Activated naive CD4-positive, alpha-beta T cell treated with anti-CD3 and anti-CD28 coated beads for 36 hours (primary cell): ENCODE data around the gene FAM25C. TPM values are rescaled to one million over a fixed set of nuclear protein-coding genes. Genes with fewer than 3 reads are reported as not detected.
"Not testable (repeated sequence)": the region's sequence is repeated elsewhere in the genome, so short reads cannot be mapped to it uniquely, and the experiment has no call there.

Source experiments
- CTCF ChIA-PET: fragments of 350-600 bp; sonication (Branson Sonifier 250); formaldehyde crosslinking; loops from one replicate; lab custom pipeline; 2021; ENCODE audit warnings: antibody characterized with exemption; lab: Charles Lee
- DNase-seq: peaks from one replicate; pipeline ENCODE4 v3.0.0-alpha.2; 2020
- H3K27ac Mint-ChIP-seq: one replicate; pipeline ENCODE4 v1.8.0; 2021; ENCODE audit warnings: mild to moderate bottlenecking, mixed read lengths
- H3K27me3 Mint-ChIP-seq: one replicate; pipeline ENCODE4 v1.8.0; 2021; ENCODE audit warnings: low read depth, mixed read lengths
- H3K36me3 Mint-ChIP-seq: one replicate; pipeline ENCODE4 v1.8.0; 2021; ENCODE audit warnings: low read depth, mixed read lengths
- H3K4me1 Mint-ChIP-seq: one replicate; pipeline ENCODE4 v1.8.0; 2021; ENCODE audit warnings: low read depth, mixed read lengths
- H3K4me3 Mint-ChIP-seq: one replicate; pipeline ENCODE4 v1.8.0; 2021; ENCODE audit warnings: mild to moderate bottlenecking, moderate library complexity, mixed read lengths
- H3K9me3 Mint-ChIP-seq: one replicate; pipeline ENCODE4 v1.8.0; 2021; ENCODE audit warnings: mixed read lengths
- intact Hi-C: fragments of 100-400 bp; cut with micrococcal nuclease; formaldehyde crosslinking; loops from one replicate; pipeline ENCODE4 v1.15.1; 2023
- total RNA-seq, 2 experiments: library from RNA; stranded (reverse); gene quantifications; one replicate each; pipeline ENCODE4 v1.2.3, GENCODE V29; 2021

The FAM25C gene
- total RNA-seq, 2 experiments from 2014 or later = not detected

DNA sequence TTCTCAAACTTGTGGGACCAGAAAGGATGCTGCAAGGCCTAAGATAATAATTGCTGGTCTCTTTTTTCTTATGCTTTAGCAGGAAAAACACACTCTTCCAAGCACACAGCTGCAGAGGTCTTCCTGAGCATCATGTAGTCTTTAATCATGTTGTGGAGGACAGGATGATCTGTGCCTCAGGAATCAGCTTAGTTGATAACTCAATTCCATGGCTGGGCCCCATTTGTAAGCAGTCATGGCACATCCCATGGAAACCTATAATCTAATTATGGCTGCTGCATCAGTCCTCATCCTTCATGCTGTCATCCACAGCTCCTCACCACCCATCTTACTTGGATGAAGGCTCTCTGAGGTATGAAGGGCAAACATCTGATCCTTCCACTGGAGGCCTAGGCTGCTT lies 26.5 kb downstream of the FAM25C start:
- H3K4me1 Mint-ChIP-seq, DNase-seq, H3K9me3 Mint-ChIP-seq, CTCF ChIA-PET, H3K27me3 Mint-ChIP-seq, H3K4me3 Mint-ChIP-seq, H3K27ac Mint-ChIP-seq, H3K36me3 Mint-ChIP-seq, intact Hi-C loops: not testable (repeated sequence)

DNA sequence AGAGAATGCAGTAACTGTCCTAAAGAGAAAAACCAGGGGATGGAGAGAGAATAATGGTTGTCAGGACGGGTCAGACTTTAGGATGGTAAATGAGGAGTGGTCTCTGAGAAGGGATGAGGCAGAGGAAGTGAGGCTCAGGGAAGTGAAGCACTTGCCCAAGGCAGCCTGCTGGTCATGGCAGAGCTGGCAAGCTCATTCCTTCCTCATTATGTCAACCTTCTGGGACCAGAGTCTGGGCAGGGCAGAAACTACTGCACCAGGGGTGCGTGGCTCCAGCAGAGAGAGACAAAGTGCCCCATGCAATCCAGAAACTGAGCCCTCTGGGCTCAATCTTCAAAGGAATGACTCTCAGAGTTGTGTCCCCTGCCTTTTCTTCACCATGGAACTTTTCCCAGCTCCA lies 27.5 kb downstream of the FAM25C start:
- H3K27ac Mint-ChIP-seq, H3K4me3 Mint-ChIP-seq, intact Hi-C loops, H3K27me3 Mint-ChIP-seq, H3K36me3 Mint-ChIP-seq, DNase-seq, CTCF ChIA-PET, H3K4me1 Mint-ChIP-seq, H3K9me3 Mint-ChIP-seq: not testable (repeated sequence)

GRCh38 chr10:47971598-47971997 lies 28.0 kb downstream of the FAM25C start:
- CTCF ChIA-PET, H3K27ac Mint-ChIP-seq, DNase-seq, H3K9me3 Mint-ChIP-seq, H3K36me3 Mint-ChIP-seq, intact Hi-C loops, H3K4me1 Mint-ChIP-seq, H3K4me3 Mint-ChIP-seq, H3K27me3 Mint-ChIP-seq: not testable (repeated sequence)

DNA sequence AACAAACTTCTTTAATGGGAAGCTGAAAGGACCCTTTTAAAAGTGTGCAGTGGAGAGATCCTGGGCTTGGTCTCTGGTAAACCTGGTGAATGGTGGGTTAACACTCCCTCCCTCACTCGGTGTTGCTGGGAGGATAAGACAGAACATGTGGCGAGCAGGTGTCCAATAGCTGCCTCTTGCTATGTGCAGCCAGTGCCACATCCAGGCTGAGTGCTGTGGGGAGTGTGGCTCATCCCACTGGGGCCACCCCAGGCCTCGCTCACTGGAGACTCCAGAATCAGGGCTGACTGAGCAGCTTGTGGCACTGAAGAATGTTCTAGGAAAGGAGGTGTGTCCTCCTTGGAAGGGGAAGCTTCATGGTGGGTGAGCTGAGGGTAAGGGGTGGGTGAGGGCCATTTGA lies 29.5 kb downstream of the FAM25C start:
- DNase-seq, H3K4me1 Mint-ChIP-seq, H3K9me3 Mint-ChIP-seq, H3K36me3 Mint-ChIP-seq, intact Hi-C loops, H3K27me3 Mint-ChIP-seq, H3K4me3 Mint-ChIP-seq, CTCF ChIA-PET, H3K27ac Mint-ChIP-seq: not testable (repeated sequence)

DNA sequence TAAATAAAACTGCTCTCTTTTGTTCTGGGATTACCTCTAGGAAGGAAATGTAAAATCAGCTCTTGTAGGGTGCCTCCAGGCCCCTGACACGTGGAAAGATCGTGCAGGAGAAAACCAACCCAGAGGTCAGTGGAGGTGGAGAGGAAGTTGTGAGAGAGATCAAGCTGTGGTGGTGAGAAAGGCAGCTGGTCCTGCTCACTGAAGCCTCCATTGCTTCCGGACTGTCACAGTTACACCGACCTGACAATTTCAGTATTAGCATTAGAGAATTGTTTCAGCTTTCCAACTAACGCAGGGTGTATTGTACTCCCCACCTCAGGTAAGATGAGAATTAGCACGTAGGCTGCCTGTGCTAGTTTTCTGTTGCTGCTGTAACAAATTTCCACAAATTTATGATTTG lies 30.6 kb downstream of the FAM25C start:
- H3K4me3 Mint-ChIP-seq, H3K27ac Mint-ChIP-seq, H3K27me3 Mint-ChIP-seq, H3K4me1 Mint-ChIP-seq, DNase-seq, intact Hi-C loops, H3K9me3 Mint-ChIP-seq, CTCF ChIA-PET, H3K36me3 Mint-ChIP-seq: not testable (repeated sequence)

DNA sequence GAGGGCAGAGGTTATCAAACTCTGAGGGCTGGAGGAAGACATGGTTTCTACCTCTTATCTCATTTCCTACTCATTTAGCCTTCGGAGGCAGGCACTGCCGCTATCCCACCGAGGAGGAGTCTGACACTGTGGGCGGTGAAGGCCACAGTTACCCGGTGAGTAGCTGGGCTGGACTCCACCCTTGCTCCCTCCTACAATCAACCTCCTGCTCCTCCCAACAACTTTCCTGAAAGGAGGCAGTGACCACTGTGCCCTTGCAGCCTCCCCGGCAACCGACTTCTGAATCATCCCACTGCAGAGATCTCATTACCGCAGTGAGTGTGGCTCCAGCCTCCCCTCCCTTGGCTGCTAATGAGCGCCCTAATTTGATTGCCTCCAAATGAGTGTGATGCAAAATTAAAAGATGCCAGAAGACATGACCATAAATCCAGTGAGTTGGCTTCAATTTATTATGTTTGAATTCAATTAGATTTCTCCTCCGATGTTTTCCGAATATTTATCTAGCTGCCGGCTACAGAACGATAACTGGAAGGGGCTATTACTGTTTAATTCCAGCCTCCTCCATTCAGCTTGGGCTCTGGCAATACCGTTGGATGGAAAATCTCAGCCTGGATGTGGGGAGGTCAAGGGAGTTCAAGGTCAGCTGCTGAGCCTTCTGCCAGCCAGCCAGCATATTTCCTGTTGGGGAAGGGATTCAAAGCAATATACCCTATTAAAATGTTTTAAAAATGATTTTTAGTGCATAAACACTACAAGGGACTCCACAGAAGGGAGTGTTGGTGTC lies 35.1 kb downstream of the FAM25C start:
- DNase-seq, H3K27ac Mint-ChIP-seq, CTCF ChIA-PET, H3K4me3 Mint-ChIP-seq, H3K27me3 Mint-ChIP-seq, H3K9me3 Mint-ChIP-seq, H3K4me1 Mint-ChIP-seq, intact Hi-C loops, H3K36me3 Mint-ChIP-seq: not testable (repeated sequence)

DNA sequence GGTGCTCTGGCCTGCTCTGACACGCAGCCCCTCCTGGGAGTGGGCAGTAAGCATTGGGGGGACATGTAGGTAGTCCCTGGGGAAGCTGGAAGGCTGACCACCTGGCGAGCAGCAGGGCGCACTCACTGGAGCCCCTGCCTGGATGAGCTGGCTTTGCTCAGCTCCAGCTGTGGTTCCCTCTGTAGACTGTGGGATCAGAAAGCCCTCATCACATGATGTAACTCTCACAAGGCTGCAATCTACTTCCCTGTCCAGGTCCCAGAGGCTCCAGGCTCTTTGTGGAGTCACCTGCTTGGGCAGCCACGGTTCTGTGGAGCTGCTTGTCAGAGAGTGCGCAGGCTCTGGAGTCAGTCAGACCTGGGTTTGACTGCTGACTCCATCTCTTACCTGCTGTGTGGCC lies 36.8 kb downstream of the FAM25C start:
- intact Hi-C loops, H3K4me1 Mint-ChIP-seq, H3K27ac Mint-ChIP-seq, DNase-seq, H3K36me3 Mint-ChIP-seq, CTCF ChIA-PET, H3K9me3 Mint-ChIP-seq, H3K4me3 Mint-ChIP-seq, H3K27me3 Mint-ChIP-seq: not testable (repeated sequence)

- intact Hi-C loops, H3K27ac Mint-ChIP-seq, H3K36me3 Mint-ChIP-seq, H3K27me3 Mint-ChIP-seq, H3K4me3 Mint-ChIP-seq, CTCF ChIA-PET, DNase-seq, H3K4me1 Mint-ChIP-seq, H3K9me3 Mint-ChIP-seq: not testable (repeated sequence)
Measured at GRCh38 chr10:47960699-47961098, 38.9 kb downstream of the FAM25C start.

GRCh38 chr10:47959677-47960076 lies 39.9 kb downstream of the FAM25C start:
- CTCF ChIA-PET, H3K4me1 Mint-ChIP-seq, DNase-seq, H3K4me3 Mint-ChIP-seq, intact Hi-C loops, H3K27me3 Mint-ChIP-seq, H3K27ac Mint-ChIP-seq, H3K36me3 Mint-ChIP-seq, H3K9me3 Mint-ChIP-seq: not testable (repeated sequence)

DNA sequence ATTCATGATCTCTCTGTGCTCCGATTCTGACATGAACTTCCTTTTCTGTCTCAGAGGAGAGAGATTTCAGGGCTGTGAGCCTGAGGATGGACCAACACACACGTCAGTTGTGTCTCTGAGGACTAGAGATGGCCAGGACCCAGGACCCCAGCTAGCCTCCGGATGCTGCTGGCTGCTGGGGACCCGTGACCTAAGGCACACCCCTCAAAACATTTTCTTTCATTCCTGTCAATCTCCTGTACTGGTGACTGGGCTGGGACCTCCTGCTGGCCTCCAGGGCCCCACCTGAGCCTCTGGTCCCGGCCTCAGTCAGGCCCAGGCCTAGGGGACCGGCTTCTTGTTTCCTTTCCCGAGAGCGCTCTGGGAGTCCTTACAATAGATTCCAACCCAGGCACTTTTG lies 42.4 kb downstream of the FAM25C start:
- H3K27me3 Mint-ChIP-seq, CTCF ChIA-PET, DNase-seq, H3K9me3 Mint-ChIP-seq, H3K27ac Mint-ChIP-seq, H3K4me3 Mint-ChIP-seq, intact Hi-C loops, H3K4me1 Mint-ChIP-seq, H3K36me3 Mint-ChIP-seq: not testable (repeated sequence)

GRCh38 chr10:47947424-47947823 lies 52.2 kb downstream of the FAM25C start:
- CTCF ChIA-PET, H3K27me3 Mint-ChIP-seq, H3K9me3 Mint-ChIP-seq, H3K4me1 Mint-ChIP-seq, DNase-seq, H3K4me3 Mint-ChIP-seq, intact Hi-C loops, H3K27ac Mint-ChIP-seq, H3K36me3 Mint-ChIP-seq: not testable (repeated sequence)
